Fibroblast of peridontal ligament (primary cell): ENCODE data around the gene LRMDA.

Source experiments
- DNase-seq: peaks from one replicate; pipeline ENCODE4 v3.0.0-alpha.2; 2010; ENCODE audit errors: extremely low read depth

The LRMDA gene

DNA sequence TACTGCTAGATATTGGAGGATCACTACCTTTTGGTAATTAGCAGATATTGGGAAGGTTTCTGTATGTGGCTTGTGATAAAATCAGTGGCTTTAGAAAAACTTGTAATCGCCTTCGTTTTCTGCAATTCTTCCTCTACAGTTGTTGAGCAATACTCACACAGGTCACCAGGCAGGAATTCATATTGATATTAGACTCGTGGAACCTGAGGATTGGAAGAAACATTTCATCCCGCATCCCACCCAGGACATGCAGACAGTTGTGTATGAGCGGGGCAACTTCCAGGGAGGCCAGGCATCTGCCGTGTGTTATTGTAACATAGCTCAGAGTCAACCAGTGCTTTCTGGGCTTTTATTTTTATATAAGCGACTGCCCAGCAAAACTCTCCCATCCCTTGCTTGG, 821.3 kb downstream of the LRMDA start:
- no peak for DNase-seq

DNA sequence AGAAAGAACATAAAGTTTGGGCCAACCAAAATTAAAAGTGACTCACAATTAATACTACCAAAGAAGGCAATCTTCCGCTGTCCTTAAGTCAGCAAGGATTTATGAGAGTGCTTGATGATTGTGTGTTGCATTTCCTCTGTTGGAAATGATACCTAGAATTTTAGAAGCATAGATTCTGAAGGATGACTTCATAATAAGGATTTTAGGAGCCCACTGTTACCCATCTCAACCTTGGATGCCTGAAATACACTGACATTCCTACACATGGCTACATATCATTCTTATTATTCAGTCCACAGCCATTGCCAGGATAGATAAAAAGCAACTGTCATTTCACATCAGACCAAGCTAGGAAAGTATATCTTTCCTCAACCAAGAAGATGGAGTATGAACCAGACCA, 823.8 kb downstream of the LRMDA start:
- DNase-seq, result no peak

DNA sequence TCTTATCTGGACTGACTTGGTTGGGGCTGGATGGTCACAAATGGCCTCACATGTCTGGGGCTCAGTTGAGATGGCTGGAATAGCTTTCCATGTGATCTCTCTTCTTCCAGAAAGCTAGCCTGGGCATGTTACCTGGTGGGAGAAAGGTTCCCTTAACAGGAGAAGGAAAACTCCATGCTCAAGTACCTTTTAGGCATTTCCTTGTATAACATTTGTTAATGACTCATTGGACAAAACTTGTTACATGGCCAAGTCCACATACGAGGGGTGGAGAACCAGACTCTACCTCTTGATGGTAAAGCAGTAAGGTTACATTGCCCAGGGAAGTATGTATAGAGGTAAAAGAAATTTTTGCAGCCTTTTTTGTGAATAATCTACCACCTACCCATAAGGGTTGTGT, 826.4 kb downstream of the LRMDA start:
- DNase-seq, result no peak

DNA sequence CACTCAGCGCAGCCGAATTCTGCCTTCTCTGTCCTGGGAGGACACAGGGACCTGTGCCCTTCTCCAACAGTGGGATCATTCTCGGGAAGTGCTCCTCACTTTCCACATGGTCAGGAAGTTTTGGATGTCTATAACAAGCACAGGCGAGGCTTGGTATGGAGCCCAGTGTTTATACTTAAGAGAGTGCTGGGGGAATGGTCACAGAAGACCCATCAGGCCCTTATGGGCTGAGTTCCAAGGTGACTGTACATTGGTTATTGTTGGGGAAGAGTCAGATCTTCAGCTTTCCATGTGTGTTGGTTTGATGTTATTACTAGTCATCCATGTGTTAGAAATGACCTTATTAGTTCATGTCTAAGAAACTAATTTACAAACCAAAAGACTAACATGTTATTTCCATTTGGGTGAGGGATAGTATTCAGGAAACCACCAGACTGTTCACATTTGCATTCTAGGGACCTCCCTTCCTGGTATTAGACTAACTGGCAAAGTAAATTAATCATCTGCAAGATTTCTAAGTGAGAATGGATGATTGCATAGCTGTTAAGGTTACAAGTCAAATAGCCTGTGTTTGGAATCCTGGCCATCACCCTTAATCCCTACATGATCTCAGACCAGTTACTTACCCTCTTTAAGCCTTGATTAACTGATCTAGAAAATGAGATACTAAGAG, 834.2 kb downstream of the LRMDA start:
- DNase-seq, result no peak

DNA sequence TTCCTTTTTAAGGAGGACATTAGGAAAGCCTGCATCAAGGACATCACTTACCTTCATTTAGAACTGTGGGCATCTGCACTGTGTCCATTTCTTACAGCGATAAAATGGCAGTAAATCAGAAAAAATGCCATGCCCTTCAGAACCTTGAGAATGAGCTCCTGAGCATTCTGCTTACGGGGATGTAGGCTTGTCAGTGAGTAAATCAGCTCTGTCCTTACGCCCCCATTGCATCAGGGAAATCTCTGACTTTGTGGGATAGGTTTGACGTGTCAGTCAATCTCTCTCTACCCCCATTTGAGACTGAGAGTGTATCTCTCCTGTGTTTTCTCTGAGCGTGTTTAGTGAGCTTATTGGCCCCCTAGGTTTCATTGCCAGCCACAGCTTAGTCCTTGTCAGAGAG, 837.1 kb downstream of the LRMDA start:
- no peak for DNase-seq

DNA sequence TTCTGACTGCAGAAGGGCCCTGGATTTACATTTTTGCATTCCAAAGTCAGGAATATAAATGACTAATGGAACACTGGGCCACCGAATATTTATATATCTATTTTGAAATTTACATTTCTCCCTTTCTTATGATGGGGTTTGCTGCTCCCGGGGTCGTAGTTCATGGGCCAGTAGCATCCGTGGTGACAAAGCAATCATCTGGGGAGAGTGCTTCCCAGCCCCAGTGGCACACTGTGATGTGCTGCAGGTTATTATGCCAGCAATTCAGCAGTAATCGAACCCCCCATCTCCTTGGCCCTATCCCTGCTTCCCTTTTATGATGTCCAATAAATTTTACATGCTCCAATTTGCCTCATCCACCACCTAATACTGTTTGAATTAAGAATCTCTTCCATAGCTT, 837.5 kb downstream of the LRMDA start:
- no peak for DNase-seq

DNA sequence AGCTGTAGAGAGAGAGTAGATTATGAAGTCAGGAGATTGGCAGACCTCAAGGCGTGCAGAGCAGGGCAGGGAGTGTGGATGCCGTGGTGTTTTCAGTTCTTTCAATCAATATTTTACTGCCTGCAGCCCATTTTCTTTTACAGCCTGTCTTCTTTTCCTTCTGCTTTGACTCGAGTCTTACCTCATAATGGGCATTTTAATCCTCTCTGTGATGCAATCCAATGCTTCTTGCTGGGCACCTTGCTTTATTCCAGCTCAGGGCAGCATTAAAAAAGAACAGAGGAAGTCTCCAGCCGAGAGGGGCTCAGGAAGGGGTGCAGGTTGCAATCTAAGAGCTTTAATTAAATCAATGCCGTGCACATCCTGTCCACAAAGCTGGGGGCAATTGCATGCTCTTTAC, 839.0 kb downstream of the LRMDA start:
- DNase-seq, result no peak

DNA sequence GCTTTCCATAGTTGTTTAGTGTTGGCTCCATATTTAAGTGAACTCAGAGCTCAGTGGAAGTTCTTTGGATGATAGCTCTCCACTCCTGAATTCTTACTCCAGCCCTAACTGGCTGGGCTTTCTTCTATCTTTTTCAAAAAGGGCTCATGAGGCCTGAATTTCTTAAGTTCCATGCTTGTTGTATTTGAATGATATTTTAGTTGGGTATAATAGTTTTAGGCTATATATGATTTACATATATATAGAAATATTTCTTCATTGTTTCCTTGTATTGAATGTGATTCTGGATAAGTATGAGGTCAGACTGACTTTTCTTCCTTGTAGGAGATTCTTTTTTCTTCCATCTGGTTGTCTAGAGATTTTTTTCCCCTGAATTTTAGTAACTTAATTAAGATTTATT, 843.5 kb downstream of the LRMDA start:
- no peak for DNase-seq

DNA sequence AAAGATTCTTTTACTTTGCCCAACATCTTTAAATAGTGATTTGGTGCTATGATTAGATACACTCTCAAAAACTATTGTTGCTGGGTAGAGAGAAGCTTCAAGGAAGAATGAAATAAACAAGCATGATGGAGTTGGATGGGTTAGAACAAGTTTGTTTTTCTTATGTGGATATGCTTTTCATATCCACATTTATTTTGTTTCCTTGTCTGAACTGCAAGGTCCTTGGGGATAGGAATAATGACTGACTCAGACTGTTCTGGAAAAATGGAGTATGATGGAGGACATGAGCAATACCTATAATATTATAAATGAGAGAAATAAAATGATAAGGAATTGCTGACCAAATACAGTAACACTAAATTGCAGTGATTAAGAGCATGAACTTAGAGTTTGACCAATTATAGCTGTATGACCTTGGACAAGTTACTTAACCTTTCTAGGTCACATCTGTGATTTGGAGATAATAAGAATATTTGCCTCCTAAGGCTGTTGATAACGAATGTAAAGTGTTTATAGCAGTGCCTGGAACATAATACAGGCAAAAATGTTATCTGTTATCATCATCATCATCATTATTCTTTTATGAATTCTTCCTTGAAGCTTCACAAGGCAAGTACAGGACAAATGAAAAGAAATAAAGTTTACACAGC, 847.5 kb downstream of the LRMDA start:
- peak; percentile 57 for DNase-seq

DNA sequence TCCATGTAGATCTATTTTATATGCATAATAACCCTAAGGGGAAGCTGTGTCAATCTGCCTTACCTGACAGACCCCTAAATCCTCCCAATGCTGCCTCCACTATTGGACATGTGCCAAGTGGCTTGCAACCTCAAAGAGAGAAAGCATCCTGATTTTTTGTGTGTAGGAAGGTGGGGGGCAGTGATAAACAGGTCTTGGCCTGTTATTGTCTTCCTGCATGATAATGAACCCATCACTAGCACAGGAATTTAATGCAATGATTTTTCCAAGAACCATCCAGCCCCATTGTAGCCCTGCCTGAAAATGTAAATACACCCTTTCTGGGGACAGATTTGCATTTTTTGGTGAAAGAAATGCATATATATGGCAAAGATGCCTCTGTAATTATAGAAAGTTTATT, 850.2 kb downstream of the LRMDA start:
- DNase-seq, result no peak

DNA sequence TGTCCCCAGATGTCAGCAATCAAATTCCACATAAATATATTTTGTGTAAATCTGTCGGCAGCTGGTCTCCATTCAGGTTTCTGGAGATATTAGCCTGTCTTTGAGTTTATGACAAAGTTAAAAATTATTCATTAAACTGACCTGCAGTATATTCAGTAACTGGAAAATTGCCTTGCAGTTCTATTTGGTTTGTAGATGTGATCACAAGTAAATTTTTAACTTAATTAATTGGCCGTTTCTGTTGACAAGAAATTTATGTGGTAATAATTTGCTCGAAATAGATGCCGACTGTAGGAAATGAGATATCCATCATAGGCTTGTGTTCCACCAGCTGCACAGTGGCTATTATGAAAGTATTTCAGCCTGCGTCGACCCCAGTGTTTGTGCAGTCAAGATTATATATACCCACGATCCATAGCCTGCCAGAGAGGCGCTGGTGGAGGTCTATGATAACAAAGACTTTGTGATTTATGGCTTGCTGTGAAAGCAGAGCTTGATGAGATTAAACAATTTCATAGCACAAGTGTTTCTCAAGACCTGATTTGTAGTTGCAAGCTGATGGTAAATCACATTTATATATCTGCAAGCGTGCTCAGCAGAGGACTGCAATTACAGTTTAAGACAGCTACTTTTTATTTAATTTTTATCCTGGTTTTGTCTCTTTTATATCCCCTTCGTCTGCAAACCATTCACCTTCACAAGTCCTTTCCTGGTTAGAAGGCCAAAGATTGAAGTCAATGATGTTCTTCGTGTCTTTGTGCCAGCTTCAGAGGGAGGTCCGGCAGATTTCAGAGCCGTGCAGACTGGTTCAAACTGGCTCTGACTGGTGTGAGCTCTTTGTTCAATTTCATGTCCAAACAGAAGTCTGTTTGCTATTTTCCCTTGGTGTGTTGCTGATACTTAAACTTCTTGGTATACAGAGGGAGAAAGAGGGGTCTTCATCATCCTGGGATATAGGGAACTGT, 850.9 kb downstream of the LRMDA start:
- DNase-seq, result no peak

DNA sequence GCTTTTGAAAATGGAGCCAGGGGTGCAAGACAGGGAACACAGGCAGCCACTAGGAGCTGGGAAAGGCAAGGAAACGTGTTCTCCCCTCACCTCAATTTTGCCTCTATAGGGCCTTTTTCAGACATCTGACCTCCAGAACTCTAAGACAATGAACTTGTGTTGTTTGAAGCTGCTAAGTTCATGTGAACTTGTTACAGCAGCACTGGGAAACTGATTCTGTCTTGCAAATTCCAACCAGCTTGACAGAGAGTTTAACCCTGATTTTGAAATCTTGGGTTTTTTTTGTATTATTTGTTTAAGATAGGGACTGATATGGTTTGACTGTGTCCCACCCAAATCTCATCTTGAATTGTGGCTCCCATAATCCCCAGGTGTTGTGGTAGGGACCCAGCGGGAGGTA, 852.9 kb downstream of the LRMDA start:
- DNase-seq, result no peak

DNA sequence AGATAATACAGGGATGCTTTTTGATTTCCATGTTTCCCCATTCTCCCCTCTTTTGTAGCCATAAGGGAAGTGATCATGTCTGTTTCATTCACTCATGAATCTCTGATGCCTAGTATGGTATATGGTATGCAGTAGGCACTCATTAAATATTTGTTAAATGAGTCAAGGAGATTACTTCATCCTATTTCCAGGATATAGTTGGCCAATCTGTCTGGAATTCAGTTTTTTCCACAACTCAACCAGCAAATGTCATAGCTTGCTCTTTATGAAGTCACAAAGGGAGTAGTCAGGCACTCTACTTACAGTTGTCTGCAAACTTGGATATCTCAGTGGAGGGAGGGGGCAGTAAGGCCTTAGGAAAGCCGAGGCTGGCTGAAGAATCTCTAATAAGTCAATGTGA, 853.6 kb downstream of the LRMDA start:
- peak; percentile 95 for DNase-seq

DNA sequence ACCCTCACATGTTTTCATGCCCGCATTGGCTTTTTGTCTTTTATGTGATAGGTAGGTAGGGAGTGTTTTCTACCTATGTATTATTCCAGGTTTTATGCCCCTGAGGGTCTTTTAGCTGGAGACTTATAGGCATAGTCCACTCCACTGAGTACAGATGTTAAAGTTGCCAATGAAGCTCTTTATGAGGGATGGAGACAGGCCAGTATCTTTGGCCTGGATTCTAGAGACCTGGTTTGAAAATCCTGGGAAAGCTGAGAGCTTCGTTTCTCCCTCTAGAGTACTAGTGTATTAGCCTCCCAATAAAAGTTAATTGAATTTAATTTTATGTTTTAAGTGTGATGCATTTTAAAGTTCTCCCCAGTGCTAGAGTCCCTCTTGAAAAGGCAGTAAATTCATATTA, 854.1 kb downstream of the LRMDA start:
- no peak for DNase-seq

DNA sequence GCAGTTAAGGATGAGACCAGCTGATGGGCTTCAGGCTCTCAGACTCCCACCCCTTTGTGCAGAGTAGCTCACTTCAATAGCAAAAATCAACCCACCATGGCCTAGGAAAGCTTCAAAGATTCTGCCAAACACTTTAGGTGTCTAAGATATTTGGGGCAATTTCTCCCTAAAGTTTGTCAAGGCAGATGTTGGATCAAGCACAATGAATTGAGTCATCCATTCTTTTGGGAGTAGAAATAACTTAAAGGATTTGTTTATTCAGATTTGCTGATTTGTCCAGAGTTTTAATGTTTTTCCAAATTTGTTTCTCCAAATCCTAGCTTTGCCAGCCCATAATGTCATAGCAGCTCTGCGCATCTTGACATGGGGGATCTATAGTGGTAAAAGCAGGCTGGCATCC, 855.1 kb downstream of the LRMDA start:
- peak; percentile 73 for DNase-seq

DNA sequence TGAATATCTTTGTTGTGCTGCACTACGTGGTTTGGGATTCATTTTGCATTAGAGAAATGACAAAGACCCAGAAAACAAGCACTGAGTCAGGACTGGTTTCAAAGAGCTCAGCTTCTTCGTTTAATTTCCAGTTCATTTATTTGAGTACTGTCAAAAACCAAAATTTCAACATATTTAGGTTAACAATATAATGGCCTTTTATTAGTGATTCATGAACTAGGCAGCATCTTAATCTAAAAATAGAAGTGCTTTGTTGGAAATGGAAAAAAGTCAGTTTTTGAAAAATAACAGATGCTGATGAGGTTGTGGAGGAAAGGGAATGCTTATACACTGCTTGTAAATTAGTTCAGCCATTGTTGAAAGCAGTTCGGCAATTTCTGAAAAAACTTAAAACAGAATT, 856.4 kb downstream of the LRMDA start:
- DNase-seq, result no peak

DNA sequence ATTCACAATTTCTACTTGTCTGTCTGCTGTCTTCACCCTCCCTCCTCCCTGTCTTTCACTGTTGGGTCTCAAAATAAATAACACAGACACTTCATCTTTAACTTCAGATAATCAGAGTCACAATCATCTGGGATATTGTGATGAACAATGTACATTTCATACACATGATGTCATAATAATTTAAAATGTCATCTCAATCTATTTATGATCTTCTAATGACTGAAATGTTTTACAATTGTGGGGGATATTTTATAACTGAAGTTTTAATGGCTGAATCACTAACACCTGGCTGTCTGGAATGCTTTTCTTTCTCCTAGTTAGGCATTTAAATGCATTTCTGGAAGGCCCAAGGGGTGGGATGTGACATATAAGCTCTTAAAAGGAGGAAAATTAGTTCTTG, 859.8 kb downstream of the LRMDA start:
- no peak for DNase-seq

DNA sequence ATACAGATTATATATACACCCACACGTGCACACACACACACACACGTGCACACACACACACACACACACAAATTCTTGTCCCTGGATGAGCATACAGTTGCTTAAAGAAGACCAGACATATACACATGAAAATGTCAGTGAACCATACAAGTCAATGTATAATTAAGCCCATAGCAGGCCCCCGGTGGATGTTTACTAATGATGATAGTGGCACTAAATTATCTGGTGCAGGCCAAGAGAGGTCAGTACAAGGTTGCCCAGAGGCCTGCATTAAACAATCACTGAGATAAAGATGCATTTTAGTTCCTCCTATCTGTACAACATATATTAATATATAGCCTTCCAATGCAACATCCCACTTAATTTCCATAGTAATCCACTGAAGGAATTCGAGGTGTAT, 860.5 kb downstream of the LRMDA start:
- no peak for DNase-seq

DNA sequence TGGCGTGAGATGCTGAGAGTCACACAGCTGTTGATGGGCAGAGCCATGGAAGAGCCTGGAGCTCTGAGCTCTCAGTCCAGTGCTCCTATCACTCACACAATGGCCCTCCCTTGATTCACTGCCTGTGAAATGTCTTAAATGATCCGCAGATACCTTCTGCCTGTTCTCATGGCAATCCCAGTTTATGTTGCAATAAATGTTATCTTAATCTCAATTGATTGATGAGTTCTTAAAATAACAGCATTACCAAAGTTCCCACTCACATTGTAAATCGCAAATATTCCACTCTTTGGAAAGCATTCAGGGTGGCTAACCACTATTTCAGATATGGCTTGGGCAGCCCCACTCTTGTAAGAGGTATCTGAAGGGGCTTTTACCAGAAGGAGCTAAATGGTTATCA, 865.5 kb downstream of the LRMDA start:
- DNase-seq, result no peak

DNA sequence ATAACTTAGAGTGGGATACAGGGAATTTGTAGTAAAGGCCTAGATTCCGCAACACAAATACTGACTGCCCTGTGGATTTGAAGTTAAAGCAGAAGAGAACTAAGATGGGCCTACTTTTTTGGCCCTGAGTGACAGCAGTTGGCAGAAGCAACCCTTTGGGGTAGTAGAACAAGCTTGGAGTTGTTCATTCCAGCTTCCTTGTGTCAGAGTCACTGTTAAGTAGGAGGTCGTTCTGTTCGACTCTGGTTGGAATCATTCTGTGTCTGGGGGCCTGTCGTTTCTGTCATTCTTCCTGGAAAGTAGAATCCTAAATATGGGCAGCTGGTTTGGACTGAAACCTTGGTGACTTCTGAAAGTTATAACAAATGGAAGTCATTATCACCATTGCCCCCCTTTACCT, 865.9 kb downstream of the LRMDA start:
- no peak for DNase-seq

DNA sequence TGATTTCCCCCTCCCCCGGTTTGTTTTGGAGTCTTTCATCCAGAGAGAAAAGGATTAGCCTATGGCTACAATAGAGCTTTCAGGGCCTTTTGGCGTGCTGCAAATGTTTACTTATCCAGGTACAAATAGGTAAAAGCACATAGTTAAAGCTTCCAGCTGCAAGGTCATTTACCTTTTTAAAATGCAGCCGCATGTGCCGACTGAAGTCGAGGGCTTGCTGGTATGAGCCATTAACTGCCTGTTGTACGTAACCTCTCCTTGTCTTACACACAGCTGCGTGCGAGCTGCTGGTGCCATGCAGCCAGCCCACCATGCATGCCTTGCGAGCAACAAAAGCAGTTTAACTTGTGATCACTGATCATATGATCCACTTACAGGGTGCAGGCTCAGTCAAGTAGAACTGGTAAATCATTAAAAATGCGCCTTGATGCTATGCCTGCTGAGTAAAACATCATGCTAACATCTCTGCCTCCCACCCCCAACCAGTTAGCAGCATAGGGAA, 866.4 kb downstream of the LRMDA start:
- DNase-seq, result no peak

DNA sequence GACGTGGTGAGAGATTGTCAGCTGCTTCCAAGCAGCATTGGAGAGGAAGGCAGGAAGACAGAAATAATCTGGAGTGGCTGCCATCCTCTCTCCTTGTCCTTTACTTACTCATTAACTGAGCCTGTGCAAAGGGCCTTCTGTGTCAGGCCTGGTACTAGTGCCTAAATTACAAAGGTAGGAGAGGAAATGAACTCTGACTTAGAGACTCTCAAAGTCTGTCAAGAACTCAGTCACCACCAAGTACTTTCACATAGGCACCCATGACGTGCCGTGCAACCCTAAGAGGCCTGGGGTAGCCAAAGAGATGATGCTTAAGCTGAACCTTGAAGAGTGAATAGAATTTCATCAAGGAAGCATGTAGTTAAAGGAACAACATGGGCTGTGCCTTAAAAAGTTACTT, 866.9 kb downstream of the LRMDA start:
- DNase-seq, result no peak

DNA sequence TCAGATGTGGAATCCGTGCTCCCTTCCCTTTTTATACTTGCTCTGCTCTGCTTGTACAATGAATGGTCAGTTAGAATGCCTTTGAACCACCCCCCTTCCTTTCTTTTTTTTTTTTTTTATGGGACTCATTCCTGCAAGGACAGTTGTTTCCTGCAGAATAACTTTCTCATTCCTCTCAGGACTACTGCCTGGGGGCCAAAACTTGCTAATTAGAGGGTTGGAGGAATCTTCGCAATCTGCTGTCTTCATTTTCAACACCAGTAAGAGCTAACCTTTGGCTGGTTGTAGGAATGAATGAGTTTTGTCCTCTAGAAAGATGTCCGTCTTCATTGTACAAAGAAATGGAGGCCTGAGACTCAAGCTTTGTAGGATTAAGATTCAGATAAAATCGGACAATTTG, 868.1 kb downstream of the LRMDA start:
- no peak for DNase-seq
